Fibroblast of gingiva (primary cell): ENCODE measurements around the gene RGS6.
A peak's percentile ranks its signal among the peaks of the same experiment; 100 is the strongest.
"Not testable (repeated sequence)": the region's sequence is repeated elsewhere in the genome, so short reads cannot be mapped to it uniquely, and the experiment has no call there.

Source experiments
- DNase-seq: peaks from one replicate; pipeline ENCODE4 v3.0.0-alpha.2; 2011; ENCODE audit warnings: low read depth

RGS6 gene

DNA sequence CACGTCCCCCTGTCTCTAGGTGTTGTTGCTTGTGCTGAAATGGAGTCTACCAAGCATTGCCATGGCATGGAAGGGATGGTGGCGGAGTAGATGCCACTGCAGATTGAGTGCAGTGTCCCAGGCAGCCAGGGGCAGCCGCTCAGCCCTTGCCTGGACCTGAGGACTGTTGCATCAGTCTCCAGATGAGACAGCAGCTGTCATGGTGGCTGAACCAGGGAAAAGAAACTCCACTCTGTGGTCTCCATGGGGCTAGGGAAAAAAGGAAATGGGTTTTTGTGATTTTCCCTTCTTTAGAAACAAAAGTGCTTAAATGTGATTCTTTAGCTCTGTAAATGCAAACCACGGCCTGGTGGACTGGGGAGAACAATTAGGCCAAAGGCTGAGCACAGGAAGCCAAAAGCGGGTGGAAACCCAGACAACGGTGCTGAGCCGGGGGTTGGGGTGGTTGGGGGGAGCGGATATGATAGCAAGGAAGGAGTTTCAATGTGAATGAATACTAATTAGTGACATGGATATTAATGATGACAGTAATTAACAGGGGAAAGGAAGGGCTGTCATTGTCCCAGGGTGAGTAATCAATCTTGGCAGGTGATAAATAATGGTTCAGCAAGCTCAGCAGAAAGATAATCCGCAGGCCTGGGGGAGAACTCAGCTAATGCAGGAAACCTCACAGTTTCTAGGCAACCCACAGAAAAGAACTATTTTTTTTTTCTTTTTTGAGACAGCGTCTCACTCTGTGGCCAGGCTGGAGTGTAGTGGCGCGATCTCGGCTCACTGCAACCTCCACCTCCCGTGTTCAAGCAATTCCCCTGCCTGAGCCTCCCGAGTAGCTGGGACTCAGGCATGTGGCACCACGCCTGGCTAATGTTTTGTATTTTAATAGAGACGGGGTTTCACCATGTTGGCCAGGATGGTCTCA lies 519.1 kb downstream of the RGS6 start:
- DNase-seq, result no peak

DNA sequence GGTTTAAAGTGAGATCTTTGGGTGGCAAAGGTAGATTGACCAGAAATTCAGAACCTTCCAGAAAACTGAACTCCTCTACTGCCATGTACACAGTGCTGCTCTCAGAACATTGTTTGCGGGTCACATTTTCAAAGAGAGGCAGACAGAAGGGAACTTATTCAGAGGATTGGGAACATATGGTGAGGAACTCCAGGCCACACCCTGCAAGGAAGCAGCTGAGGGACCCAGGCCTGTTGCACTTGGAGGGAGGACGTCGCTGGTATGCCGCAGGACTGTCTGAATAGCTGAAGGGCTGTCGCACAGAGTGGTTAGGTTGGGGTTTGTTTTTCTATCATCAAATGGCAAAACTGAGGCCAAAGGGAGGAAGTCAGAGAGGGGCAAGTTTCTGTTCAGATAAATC lies 520.5 kb downstream of the RGS6 start:
- no peak for DNase-seq

DNA sequence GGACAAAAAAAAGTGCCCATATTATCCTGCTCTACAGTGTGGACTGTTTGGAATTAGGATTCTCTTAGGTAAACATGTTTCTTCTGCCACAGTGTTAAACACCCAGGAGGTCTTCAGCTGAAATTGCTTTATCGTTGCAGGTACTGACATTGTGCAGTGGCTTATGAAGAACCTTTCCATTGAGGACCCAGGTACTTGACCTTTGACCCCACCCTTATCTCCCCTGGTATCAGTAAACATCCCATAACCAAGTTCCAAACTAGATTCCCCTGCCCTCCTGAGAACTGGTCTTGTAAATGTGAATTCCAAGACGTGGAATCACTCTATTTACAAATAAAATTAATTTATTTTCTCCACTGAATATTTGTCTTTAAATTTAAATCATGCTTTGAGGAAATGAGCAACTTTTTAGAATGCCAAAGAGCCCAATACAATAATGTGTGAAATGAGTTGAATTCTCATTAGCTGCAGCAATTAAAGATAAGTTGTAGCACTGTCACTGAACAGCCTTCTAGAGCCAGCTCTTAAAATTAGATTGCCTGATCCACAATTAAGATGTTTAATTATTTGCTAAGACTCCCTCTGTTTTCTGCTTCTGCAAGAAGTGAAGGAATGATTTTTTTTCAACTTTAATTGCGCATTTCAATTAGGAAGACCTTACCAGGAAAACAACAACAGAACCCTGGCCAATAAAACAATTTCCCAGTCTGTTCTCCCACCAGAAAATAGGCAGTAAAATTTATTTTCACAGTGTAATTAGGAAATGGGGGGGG lies 522.3 kb downstream of the RGS6 start:
- no peak for DNase-seq

- DNase-seq, result peak; percentile 27
Observed at GRCh38 chr14:72457641-72458040, 525.4 kb downstream of the RGS6 start.

GRCh38 chr14:72462056-72462455 lies 529.8 kb downstream of the RGS6 start:
- DNase-seq, result no peak

DNA sequence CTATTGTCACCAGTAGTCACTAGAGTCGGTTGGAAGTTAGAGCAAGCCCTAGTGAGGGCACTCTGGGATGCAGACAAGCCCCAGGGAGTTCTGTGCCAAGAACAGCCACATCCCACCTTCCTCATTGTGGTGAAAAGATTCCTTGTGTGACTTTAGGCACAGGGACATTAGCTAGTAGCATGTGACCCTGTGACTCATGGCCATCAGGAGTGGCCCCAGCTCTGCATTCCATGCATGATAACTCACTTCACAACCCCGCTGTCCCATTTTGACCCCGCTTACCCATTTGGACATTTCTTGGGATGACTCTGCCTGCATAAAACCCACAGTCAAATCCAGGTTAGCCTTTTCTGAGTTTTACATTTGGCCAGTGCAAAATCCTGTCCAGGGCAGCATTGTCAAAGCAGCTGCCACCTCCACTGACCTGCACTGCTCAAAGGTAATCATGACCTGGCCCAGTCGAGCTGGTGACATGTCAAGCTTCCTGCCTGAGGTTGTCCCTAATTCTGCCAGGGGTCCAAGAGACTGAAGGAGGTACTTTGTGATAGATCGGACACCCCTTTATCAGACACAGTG lies 531.1 kb downstream of the RGS6 start:
- DNase-seq, result no peak

DNA sequence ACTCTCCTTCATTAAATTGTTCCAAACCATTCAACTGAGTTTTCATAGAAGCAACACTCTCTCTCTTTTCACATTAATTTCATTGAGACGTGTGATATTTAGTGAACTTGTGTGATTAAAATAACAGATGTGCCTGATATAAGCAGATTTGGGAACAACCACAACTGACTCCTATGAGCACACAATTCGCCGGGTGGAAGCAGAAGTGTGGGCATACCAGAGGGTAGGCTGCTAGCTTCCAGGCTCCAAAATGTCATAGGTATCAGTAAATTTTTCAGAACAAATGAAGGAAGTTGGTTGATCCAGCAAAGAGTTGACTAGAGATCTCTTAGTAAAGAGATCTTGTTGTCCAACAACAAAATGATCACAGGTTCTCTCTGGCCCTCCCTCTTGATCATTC lies 532.0 kb downstream of the RGS6 start:
- no peak for DNase-seq

DNA sequence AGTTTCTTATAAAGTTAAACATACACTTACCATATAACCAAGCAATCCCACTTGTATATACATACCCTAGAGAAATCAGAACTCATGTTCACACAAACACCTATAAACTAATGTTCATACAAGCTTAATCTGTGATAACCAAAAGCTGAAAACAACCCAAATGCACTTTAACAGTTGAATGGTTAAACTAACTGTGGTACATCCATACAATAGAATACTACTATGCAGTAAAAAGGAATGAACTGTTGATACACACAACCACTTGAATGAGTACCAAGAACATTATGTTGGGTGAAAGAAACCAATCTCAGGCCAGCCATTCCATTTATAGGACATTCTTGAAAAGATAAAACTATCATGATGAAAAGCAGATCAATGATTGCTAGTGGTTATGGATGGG lies 534.1 kb downstream of the RGS6 start:
- DNase-seq, result no peak

- DNase-seq, result no peak
Observed at GRCh38 chr14:72471346-72471745, 539.1 kb downstream of the RGS6 start.

GRCh38 chr14:72472845-72473244 lies 540.6 kb downstream of the RGS6 start:
- DNase-seq, result no peak

DNA sequence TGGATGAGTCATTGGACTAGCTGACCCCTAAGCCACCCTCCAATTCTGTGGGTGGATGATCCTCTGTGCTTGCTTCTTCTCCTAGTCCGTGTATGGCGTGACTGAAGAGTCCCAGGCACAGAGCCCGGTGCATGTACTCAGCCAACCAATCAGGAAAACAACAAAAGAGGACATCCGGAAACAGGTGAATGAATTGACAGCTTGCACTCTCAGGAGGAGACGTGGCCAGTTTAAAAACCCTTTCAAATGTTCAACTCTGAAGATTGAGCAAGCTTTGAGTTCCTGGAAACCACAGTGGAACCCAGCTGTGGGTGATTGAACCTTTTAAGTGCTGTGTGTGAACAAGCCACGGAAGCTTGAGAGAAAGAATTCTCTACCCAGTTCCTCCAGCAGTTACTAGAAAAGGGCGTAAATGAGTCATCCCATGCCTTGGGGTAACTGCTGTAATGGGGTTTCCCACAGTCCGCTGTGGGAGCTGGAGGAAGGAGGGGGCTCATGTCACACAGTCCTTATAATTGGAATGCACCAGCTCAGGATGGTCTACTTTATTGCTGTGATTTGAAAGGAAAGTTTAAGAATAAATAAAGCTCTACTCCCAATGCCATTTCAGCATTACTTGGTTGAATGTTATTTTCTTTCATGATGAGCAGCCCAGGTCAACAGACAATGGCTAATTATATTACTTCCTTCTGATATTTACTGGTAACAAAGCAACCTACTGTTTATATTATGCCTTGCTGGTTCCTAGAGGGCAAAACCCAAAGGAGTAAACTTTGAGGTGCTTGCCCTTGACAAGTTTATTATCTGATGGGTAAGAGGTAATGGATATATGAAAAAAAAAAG lies 544.6 kb downstream of the RGS6 start:
- DNase-seq, result peak; percentile 48

DNA sequence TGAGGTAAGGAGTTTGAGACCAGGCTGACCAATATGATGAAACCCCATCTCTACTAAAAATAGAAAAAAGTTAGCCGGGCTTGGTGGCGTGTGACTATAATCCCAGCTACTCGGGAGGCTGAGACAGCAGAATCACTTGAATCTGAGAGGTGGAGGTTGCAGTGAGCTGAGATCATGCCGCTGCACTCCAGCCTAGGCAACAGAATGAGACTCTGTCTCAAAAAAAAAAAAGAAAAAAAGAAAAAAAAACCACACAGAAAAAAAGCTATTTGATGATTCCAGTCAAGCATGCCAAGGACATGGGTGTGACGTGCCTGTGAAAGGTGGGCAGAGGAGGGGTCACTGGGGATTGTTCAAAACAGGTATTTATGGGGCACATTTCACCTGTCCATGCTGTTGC lies 545.3 kb downstream of the RGS6 start:
- not testable (repeated sequence) for DNase-seq

- DNase-seq, result no peak
Observed at GRCh38 chr14:72478471-72478893, 546.3 kb downstream of the RGS6 start.

DNA sequence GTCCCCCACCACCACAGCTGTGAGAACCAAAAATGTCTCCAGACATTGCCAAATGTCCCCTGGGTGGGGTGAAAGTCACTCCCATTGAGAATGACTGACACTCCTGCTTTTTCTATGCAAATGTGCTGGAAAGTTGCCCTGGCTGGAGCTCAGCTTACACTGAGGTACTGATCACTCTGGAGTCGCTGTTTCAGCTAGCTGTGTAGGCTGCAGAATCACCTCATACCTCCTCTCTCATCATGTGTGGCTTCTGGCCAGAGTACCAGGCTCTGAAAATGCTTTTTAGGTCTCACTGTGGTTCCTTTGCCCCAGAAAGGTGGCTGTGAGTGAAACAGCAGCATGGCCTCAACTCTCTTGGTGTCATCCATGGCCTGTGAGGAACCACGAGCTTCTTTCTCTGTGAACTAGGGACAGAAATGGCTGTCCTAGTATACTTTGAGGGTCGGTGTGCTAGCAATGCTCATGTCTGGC lies 547.3 kb downstream of the RGS6 start:
- no peak for DNase-seq

GRCh38 chr14:72480464-72481243 lies 548.4 kb downstream of the RGS6 start:
- DNase-seq, result no peak

DNA sequence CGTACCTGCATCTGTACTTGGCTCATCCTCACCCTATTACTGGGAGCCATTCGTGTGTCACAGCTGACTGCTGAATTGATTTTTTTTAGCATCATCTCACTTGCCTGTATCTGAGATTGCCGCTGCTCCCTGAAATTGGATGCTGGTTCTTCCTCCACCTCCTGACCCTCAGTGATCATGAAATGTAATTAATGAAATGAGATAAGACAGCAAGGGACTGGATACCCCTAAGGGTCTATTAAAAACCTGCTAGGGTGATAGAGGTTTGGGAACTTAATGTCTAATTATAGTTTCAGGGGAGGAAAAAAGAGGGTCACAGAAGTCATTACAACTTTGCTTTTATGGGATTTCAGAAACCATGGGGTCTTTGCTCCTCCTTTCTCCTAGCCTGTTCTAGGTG lies 551.1 kb downstream of the RGS6 start:
- DNase-seq, result no peak

- DNase-seq, result no peak
Observed at GRCh38 chr14:72485695-72486094, 553.5 kb downstream of the RGS6 start.

DNA sequence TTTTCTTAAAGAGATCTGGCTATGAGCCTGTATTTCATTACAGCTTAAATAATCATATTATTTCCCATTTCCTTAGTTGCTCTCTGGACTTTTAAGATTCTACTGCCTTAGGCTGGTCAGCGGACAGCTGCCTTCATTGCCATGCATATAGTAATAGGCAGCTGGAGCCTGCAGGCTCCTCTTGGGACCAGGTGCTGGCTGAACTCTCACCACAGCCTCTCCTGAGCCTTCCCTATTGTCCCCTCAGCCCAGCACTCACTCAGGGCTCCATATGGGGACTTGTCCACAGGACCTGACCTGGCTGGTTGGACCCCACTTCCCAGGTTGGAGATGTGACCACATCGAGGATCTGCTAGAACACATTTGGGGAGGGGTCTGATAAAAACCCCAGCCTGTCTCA lies 556.3 kb downstream of the RGS6 start:
- DNase-seq, result no peak

- no peak for DNase-seq
Observed at GRCh38 chr14:72492196-72492595, 560.0 kb downstream of the RGS6 start.

DNA sequence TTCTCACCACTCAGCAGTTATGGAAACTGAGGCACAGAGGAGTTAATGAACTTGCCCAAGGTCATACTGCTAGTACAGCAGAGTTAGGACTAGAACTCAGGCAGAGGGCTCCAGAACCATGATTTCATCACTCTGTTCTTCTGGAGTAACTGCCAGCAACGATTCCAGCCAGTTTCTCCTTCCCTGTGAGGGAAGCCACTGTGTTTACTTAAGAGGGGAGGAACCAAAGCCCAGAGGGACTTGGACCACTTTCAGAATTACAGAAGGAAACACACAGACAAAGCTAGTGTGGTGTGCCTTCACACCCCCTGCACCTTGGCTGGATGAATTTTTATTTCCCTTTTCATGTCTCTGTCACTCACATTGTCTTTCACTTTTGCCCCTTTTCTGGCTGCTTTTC lies 563.4 kb downstream of the RGS6 start:
- DNase-seq, result peak; percentile 57

- DNase-seq, result no peak
Observed at GRCh38 chr14:72498646-72499045, 566.4 kb downstream of the RGS6 start.
